Prostate gland (tissue), 2 donors: ENCODE measurements around the gene CDCA3.

Experiments
- POLR2A ChIP-seq: fragments of 450-650 bp; IDR thresholded peaks from one replicate; pipeline ENCODE4 v1.6.1; 2016; ENCODE audit warnings: antibody characterized with exemption, mild to moderate bottlenecking
- POLR2AphosphoS5 ChIP-seq: sonication (generic); formaldehyde crosslinking; IDR thresholded peaks from one replicate; pipeline ENCODE4 v1.6.1; 2017; ENCODE audit warnings: antibody characterized with exemption
- TF ChIP-seq, protein P1 (sequence below), 4 experiments: fragments of 200-600 bp in 2 of 4; fragments of 450-650 bp in 2 of 4; sonication (generic) in 2 of 4; IDR thresholded peaks; 1 replicate in 3 of 4; 2 replicates in 1 of 4; pipeline ENCODE4 v1.5.1; 2016 to 2019; ENCODE audit warnings: antibody characterized with exemption in 4 of 4, mild to moderate bottlenecking in 2 of 4, moderate library complexity in 2 of 4

DNA sequence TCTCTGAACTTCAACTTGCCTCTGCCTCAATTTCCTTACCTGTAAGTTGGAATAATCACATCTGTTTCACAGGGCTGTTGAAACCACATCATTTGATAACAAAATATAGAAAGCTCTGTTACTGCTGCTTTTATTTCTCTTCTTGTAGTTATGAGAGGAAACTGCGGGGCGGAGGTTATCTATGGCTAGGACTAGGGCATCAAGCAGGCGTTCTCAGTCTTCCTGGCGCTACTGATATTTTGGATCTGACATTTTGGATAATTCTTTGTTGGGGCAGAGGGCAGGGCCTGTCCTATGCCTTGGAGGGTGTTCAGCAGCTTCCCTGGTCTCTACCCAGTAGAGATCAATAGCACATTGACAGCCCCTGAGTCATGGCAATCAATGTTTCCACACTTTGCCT is 19.0 kb downstream of the CDCA3 start:
- TF ChIP-seq, protein P1, sequence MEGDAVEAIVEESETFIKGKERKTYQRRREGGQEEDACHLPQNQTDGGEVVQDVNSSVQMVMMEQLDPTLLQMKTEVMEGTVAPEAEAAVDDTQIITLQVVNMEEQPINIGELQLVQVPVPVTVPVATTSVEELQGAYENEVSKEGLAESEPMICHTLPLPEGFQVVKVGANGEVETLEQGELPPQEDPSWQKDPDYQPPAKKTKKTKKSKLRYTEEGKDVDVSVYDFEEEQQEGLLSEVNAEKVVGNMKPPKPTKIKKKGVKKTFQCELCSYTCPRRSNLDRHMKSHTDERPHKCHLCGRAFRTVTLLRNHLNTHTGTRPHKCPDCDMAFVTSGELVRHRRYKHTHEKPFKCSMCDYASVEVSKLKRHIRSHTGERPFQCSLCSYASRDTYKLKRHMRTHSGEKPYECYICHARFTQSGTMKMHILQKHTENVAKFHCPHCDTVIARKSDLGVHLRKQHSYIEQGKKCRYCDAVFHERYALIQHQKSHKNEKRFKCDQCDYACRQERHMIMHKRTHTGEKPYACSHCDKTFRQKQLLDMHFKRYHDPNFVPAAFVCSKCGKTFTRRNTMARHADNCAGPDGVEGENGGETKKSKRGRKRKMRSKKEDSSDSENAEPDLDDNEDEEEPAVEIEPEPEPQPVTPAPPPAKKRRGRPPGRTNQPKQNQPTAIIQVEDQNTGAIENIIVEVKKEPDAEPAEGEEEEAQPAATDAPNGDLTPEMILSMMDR (IDR thresholded peaks at IDR 0.05) = no peak
- TF ChIP-seq POLR2A (no peak), POLR2AphosphoS5 (no peak)
